Panc1 (cell line): ENCODE measurements around the gene CSHL1.

Source experiments
- POLR2AphosphoS5 ChIP-seq: IDR thresholded peaks from 2 replicates; pipeline ENCODE4 v1.6.1; 2012; ENCODE audit warnings: mild to moderate bottlenecking, low read depth, low read length, moderate library complexity
- SIN3A ChIP-seq: IDR thresholded peaks from 2 replicates; pipeline ENCODE4 v1.6.1; 2012; ENCODE audit warnings: low read depth, mild to moderate bottlenecking, low read length, moderate library complexity, borderline replicate concordance; ENCODE audit not compliant: insufficient read depth
- TCF7L2 ChIP-seq: IDR thresholded peaks from 2 replicates; pipeline ENCODE4 v1.6.1; 2011; ENCODE audit warnings: mild to moderate bottlenecking, low read depth, low read length, inconsistent platforms
- TF ChIP-seq, protein P1 (sequence below): fragments of 450-650 bp; IDR thresholded peaks from 2 replicates; pipeline ENCODE4 v1.5.1; 2017; ENCODE audit warnings: mild to moderate bottlenecking
- TF ChIP-seq, protein P2 (sequence below), 2 experiments: IDR thresholded peaks; 2 replicates each; pipeline ENCODE4 v1.6.1; 2011 to 2012; ENCODE audit warnings: low read depth in 2 of 2, control low read depth in 1 of 2, low read length in 1 of 2, mild to moderate bottlenecking in 1 of 2, moderate library complexity in 1 of 2; ENCODE audit not compliant: insufficient read depth in 1 of 2

DNA sequence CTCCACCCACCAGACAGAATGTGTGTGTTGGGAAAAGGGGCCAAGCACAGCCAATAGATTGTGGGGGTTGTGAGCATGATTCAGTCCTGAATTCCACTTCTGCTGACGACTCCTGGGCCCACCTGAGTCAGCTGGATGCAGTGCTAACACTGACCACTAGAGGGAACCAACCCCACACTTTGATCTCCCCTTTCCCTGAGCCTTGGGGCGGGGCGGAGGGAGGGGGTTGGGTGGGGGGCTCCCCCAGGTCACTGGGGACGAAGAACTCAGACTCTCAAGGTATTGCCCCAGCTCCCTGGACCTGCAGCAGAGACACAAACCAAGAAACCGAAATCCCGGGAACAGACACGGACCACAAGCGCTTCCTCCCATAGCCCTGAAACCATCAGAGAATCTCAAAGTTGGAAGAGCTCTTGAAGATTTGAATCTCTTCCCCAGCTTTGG lies 621 bp upstream of the CSHL1 start:
- TF ChIP-seq, protein P1, sequence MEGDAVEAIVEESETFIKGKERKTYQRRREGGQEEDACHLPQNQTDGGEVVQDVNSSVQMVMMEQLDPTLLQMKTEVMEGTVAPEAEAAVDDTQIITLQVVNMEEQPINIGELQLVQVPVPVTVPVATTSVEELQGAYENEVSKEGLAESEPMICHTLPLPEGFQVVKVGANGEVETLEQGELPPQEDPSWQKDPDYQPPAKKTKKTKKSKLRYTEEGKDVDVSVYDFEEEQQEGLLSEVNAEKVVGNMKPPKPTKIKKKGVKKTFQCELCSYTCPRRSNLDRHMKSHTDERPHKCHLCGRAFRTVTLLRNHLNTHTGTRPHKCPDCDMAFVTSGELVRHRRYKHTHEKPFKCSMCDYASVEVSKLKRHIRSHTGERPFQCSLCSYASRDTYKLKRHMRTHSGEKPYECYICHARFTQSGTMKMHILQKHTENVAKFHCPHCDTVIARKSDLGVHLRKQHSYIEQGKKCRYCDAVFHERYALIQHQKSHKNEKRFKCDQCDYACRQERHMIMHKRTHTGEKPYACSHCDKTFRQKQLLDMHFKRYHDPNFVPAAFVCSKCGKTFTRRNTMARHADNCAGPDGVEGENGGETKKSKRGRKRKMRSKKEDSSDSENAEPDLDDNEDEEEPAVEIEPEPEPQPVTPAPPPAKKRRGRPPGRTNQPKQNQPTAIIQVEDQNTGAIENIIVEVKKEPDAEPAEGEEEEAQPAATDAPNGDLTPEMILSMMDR, result peak; percentile 82
- TF ChIP-seq, protein P2, sequence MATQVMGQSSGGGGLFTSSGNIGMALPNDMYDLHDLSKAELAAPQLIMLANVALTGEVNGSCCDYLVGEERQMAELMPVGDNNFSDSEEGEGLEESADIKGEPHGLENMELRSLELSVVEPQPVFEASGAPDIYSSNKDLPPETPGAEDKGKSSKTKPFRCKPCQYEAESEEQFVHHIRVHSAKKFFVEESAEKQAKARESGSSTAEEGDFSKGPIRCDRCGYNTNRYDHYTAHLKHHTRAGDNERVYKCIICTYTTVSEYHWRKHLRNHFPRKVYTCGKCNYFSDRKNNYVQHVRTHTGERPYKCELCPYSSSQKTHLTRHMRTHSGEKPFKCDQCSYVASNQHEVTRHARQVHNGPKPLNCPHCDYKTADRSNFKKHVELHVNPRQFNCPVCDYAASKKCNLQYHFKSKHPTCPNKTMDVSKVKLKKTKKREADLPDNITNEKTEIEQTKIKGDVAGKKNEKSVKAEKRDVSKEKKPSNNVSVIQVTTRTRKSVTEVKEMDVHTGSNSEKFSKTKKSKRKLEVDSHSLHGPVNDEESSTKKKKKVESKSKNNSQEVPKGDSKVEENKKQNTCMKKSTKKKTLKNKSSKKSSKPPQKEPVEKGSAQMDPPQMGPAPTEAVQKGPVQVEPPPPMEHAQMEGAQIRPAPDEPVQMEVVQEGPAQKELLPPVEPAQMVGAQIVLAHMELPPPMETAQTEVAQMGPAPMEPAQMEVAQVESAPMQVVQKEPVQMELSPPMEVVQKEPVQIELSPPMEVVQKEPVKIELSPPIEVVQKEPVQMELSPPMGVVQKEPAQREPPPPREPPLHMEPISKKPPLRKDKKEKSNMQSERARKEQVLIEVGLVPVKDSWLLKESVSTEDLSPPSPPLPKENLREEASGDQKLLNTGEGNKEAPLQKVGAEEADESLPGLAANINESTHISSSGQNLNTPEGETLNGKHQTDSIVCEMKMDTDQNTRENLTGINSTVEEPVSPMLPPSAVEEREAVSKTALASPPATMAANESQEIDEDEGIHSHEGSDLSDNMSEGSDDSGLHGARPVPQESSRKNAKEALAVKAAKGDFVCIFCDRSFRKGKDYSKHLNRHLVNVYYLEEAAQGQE (IDR thresholded peaks at IDR 0.05; ENCODE audit: insufficient read depth in 1 of 2, low read depth in 2 of 2, low read length in 1 of 2), result no peak
- no peak for TF ChIP-seq POLR2AphosphoS5
- no peak for TF ChIP-seq TCF7L2
- no peak for TF ChIP-seq SIN3A
